Choroid plexus epithelial cell (primary cell): ENCODE data around the gene TANGO6.

Source experiments
- DNase-seq: peaks from one replicate; pipeline ENCODE4 v3.0.0-alpha.2; 2010; ENCODE audit warnings: low read depth
- H3K4me3 ChIP-seq: 2 replicates; pipeline ENCODE4 v1.5.1; 2011; ENCODE audit warnings: low read depth, mild to moderate bottlenecking, control low read depth, low read length, moderate library complexity
- TF ChIP-seq, protein P1 (sequence below): conservative IDR thresholded peaks from 2 replicates; pipeline ENCODE4 v1.5.1; 2011; ENCODE audit warnings: low read depth, mild to moderate bottlenecking, control low read depth, inconsistent platforms, low read length, moderate library complexity

The TANGO6 gene

DNA sequence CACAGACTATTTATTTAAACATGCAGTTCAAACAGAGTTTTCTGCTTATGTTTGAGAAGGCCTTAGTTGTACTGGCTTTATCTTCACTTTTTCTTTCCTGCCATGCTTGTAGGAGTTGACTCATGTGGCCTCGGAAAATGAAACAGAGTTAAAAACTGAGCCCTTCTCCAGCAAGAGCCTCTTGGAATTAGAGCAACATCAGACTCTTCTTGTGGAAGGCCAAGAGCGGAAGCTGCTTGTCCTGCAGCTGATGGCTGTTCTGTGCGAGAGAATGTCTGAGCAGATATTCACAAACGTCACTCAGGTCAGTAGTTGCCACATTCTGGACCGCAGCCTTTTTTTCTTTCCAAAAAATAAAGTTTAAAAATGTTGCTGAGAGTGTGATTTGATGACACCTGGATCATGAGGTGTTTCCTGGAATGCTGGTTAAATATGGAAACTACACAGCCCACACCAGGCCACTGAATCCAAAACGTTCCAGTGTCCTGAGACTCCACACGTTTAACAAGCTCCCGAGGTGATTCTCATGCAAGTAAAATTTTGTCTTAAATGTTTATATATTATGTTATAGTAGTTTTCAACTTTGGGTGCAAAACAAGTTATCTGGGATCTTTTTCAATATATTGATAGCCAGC is 65.9 kb downstream of the TANGO6 start:
- TF ChIP-seq, protein P1, sequence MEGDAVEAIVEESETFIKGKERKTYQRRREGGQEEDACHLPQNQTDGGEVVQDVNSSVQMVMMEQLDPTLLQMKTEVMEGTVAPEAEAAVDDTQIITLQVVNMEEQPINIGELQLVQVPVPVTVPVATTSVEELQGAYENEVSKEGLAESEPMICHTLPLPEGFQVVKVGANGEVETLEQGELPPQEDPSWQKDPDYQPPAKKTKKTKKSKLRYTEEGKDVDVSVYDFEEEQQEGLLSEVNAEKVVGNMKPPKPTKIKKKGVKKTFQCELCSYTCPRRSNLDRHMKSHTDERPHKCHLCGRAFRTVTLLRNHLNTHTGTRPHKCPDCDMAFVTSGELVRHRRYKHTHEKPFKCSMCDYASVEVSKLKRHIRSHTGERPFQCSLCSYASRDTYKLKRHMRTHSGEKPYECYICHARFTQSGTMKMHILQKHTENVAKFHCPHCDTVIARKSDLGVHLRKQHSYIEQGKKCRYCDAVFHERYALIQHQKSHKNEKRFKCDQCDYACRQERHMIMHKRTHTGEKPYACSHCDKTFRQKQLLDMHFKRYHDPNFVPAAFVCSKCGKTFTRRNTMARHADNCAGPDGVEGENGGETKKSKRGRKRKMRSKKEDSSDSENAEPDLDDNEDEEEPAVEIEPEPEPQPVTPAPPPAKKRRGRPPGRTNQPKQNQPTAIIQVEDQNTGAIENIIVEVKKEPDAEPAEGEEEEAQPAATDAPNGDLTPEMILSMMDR: no peak
- peak; percentile 8 for DNase-seq
- H3K4me3 ChIP-seq: no peak overlapping the region

DNA sequence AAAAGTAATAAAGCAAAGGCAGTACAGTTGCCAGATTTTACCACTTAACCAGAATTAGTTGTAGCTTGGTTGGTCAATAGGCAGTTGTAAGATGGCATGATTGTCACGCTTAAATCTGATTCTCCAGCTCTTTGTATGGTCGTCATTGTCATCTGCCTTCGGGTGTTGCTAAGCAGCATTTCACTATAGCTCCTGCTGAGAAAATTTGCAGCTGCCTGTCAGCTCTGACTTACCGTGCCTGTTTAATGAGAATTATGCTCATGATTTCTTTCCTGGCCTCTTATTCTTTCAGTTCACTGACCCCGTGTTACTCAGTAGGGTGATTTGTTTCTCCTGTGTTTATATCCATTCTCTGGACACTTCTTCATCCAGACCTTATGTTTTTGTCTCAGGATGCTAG is 66.7 kb downstream of the TANGO6 start:
- TF ChIP-seq, protein P1: no peak
- DNase-seq: no peak
- H3K4me3 ChIP-seq: no peak overlapping the region

DNA sequence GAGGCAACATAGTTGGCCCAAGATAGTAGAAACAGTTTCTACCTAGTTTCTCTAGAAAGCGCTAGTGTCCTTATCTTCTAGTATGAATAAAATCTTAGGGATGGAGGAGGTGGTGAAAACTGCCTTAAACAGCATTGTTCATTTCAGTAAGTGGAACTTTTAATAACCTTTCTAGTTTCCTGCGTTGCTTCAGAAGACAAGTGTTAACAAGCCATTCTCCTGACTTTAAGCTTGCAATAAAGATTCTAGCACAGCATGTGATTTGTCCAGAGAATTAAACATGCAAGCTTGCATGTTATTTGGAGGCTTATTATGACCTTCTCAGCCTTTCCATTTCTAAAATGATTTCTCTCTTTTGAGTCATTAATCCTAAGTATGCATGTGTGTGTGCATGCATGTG is 72.3 kb downstream of the TANGO6 start:
- no peak for DNase-seq
- H3K4me3 ChIP-seq: no peak overlapping the region
- TF ChIP-seq, protein P1: no peak

DNA sequence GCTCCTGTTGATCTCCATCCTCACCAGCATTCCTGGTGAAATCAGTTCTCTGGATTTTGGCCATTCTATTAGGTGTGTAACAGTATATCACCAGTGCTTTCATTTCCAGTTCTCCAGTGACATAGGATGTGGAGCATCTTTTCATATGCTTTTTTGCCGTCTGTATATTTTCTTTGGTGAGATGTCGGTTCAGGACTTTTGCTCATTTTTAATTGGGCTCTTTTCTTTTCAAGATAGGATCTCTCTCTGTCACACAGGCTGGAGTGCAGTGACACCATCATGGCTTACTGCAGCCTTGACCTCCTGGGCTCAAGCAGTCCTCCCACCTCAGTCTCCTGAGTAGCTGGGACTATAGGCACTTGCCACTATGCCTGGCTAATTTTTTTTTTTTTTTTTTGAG is 74.2 kb downstream of the TANGO6 start:
- no peak overlapping the region for H3K4me3 ChIP-seq
- TF ChIP-seq, protein P1: no peak
- DNase-seq: no peak

DNA sequence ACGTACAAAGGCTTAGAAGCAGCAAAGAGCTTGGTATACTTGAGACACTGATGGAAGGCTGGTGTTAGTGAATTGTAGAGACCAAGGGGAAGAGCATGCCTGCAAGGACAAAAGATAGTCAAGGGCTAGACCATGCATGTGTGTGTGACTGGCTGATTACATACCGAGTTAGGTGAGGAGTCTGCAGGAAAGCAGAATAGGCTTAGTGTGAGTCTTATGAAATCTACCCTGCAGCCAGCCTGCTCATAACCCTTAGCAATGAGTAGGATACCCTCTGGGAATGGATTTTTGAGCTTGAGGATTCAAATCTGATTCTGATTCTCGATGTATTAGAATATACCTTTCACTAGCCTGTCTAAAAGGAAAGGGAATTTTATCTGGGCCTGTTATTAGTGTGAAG is 77.0 kb downstream of the TANGO6 start:
- no peak for DNase-seq
- TF ChIP-seq, protein P1: no peak
- no peak overlapping the region for H3K4me3 ChIP-seq

DNA sequence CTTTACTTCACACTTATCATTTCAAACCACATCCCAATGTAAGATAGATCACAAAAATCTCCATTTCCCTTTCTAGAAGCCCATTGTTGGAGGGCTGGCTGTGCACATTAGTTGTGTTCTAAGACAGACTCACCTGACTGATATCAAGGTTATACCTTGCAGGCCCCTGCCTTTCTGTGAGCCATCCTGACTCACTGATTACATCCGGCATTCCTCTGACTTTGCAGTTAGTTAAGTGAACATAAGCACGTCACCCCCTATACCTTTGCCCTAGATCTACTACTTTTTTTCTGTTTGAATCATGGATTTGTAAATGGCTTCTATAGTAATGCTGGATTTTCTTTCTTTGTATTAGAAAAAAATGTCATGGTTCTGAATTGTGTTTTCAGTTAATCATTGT is 78.3 kb downstream of the TANGO6 start:
- DNase-seq: peak; percentile 60
- TF ChIP-seq, protein P1: no peak
- H3K4me3 ChIP-seq: no peak overlapping the region

DNA sequence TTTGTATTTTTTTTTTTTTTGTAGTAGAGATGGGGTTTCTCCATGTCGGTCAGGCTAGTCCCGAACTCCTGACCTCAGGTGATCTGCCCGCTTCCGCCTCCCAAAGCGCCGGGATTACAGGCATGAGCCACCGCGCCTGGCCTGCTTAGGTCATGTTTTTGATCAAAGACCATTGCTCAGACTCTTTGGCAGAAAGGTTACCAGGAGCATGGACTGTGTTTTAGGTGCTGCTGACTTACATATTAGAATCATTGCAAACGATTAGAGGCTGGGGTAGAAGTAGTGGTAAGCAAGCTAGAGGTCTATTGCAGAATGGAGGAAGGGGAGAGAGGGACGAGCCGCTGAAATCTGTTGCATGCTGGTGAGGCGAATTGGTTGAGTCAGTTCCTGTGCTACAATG is 79.8 kb downstream of the TANGO6 start:
- no peak overlapping the region for H3K4me3 ChIP-seq
- TF ChIP-seq, protein P1: no peak
- no peak for DNase-seq
